Measurements from ENCODE around the gene CAAP1.

DNA sequence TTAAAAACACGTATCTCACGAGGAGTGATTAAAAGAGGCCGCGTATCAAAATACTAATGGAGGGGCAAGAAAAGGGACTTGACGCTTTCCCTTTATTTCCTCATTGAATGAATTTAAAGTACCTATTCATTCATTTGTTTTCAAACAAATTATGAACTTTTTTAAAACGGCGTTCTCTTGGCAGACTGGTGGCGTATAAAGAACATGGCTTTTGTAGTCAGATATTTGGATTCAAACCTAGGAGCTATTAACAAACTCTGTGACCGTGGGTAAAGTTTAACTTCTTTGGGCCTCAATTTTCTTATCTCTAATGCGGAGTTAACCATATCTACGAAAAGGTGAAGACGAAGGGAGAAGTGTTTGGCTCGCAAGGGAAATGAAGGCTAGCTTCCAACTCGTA lies 876 bp downstream of the CAAP1 start:
- no peak for TF ChIP-seq POLR2AphosphoS5 (IDR thresholded peaks at IDR 0.05; ENCODE audit: low read depth, low read length)
- no peak for TF ChIP-seq TAF1 (IDR thresholded peaks at IDR 0.05; ENCODE audit: borderline replicate concordance, insufficient read depth, low read length)
- TF ChIP-seq, protein P1, sequence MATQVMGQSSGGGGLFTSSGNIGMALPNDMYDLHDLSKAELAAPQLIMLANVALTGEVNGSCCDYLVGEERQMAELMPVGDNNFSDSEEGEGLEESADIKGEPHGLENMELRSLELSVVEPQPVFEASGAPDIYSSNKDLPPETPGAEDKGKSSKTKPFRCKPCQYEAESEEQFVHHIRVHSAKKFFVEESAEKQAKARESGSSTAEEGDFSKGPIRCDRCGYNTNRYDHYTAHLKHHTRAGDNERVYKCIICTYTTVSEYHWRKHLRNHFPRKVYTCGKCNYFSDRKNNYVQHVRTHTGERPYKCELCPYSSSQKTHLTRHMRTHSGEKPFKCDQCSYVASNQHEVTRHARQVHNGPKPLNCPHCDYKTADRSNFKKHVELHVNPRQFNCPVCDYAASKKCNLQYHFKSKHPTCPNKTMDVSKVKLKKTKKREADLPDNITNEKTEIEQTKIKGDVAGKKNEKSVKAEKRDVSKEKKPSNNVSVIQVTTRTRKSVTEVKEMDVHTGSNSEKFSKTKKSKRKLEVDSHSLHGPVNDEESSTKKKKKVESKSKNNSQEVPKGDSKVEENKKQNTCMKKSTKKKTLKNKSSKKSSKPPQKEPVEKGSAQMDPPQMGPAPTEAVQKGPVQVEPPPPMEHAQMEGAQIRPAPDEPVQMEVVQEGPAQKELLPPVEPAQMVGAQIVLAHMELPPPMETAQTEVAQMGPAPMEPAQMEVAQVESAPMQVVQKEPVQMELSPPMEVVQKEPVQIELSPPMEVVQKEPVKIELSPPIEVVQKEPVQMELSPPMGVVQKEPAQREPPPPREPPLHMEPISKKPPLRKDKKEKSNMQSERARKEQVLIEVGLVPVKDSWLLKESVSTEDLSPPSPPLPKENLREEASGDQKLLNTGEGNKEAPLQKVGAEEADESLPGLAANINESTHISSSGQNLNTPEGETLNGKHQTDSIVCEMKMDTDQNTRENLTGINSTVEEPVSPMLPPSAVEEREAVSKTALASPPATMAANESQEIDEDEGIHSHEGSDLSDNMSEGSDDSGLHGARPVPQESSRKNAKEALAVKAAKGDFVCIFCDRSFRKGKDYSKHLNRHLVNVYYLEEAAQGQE (IDR thresholded peaks at IDR 0.05; ENCODE audit: insufficient read depth in 1 of 2, low read depth in 2 of 2, low read length in 2 of 2) = no peak
- no peak for TF ChIP-seq FOXP2 (optimal IDR thresholded peaks at IDR 0.05; ENCODE audit: borderline replicate concordance, extremely low read depth, extremely low read length, insufficient read depth)
- TF ChIP-seq SIN3A (IDR thresholded peaks at IDR 0.05; ENCODE audit: borderline replicate concordance, insufficient read depth, low read length) = no peak

Data from PFSK-1 (cell line).